HEK293 (cell line): ENCODE measurements around the gene SLC29A1.

Experiments
- CTCF ChIA-PET: fragments of 350-600 bp; formaldehyde crosslinking; extraction: SDS; loops from one replicate; lab custom pipeline; 2021; ENCODE audit warnings: antibody characterized with exemption; lab: Yijun Ruan, JAX
- POLR2A ChIA-PET: fragments of 300-600 bp; formaldehyde crosslinking; extraction: SDS; loops from one replicate; lab custom pipeline; 2020; ENCODE audit warnings: antibody characterized with exemption, inconsistent platforms; lab: Yijun Ruan, JAX
- H3K27ac ChIP-seq: fragments of 200-500 bp; sonication (Bioruptor generic); 2 replicates; pipeline ENCODE4 v1.5.1; 2014; ENCODE audit warnings: low read depth, low read length, control low read depth, inconsistent platforms; ENCODE audit errors: extremely low read depth
- H3K36me3 ChIP-seq, 2 experiments: fragments of 200-500 bp in 1 of 2; sonication (Bioruptor generic) in 1 of 2; 1 replicate in 1 of 2; 2 replicates in 1 of 2; pipeline ENCODE4 v1.5.1; 2014 to 2017; ENCODE audit warnings: inconsistent platforms in 2 of 2, low read length in 2 of 2; ENCODE audit not compliant: control insufficient read depth in 2 of 2, insufficient read depth in 1 of 2
- H3K4me1 ChIP-seq: fragments of 200-500 bp; sonication (Bioruptor generic); 2 replicates; pipeline ENCODE4 v1.5.1; 2014; ENCODE audit warnings: mild to moderate bottlenecking, low read length, inconsistent platforms; ENCODE audit not compliant: control insufficient read depth, insufficient read depth
- H3K4me3 ChIP-seq: 2 replicates; pipeline ENCODE4 v1.5.1; 2011; ENCODE audit warnings: low read depth, mild to moderate bottlenecking, control low read depth, low read length, moderate library complexity
- H3K9me3 ChIP-seq: fragments of 200-500 bp; sonication (Bioruptor generic); 2 replicates; pipeline ENCODE4 v1.5.1; 2014; ENCODE audit warnings: low read depth, low read length, inconsistent platforms; ENCODE audit not compliant: control insufficient read depth, insufficient read depth
- BCL6B ChIP-seq: fragments of 450-650 bp; formaldehyde crosslinking; IDR thresholded peaks from 2 replicates; pipeline ENCODE4 v1.5.1; 2017; ENCODE audit warnings: missing biosample characterization, missing genetic modification characterization
- EGR2 ChIP-seq: fragments of 450-650 bp; formaldehyde crosslinking; IDR thresholded peaks from 2 replicates; pipeline ENCODE4 v1.5.1; 2016; ENCODE audit warnings: low read depth, missing biosample characterization, missing genetic modification characterization
- GLIS2 ChIP-seq: fragments of 450-650 bp; formaldehyde crosslinking; IDR thresholded peaks from 2 replicates; pipeline ENCODE4 v1.5.1; 2016; ENCODE audit warnings: missing biosample characterization, missing genetic modification characterization
- HOXC10 ChIP-seq: sonication (generic); formaldehyde crosslinking; IDR thresholded peaks from 2 replicates; pipeline ENCODE4 v1.8.1; 2023; ENCODE audit warnings: mild to moderate bottlenecking, missing genetic modification reagents
- KLF9 ChIP-seq: fragments of 450-650 bp; formaldehyde crosslinking; IDR thresholded peaks from 2 replicates; pipeline ENCODE4 v1.5.1; 2016; ENCODE audit warnings: missing biosample characterization, missing genetic modification characterization, low read depth
- MYNN ChIP-seq: fragments of 450-650 bp; formaldehyde crosslinking; IDR thresholded peaks from 2 replicates; pipeline ENCODE4 v1.5.1; 2016; ENCODE audit warnings: missing biosample characterization, missing genetic modification characterization, borderline replicate concordance
- OSR2 ChIP-seq: fragments of 450-650 bp; formaldehyde crosslinking; IDR thresholded peaks from 2 replicates; pipeline ENCODE4 v1.5.1; 2016; ENCODE audit warnings: missing biosample characterization, missing genetic modification characterization
- SCRT2 ChIP-seq: fragments of 450-650 bp; formaldehyde crosslinking; IDR thresholded peaks from 2 replicates; pipeline ENCODE4 v1.5.1; 2016; ENCODE audit warnings: missing biosample characterization, missing genetic modification characterization
- TCF7L2 ChIP-seq: IDR thresholded peaks from 2 replicates; pipeline ENCODE4 v1.6.1; 2011; ENCODE audit warnings: low read depth, mild to moderate bottlenecking, inconsistent platforms, low read length, moderate library complexity, borderline replicate concordance
- WT1 ChIP-seq: fragments of 450-650 bp; formaldehyde crosslinking; IDR thresholded peaks from 2 replicates; pipeline ENCODE4 v1.5.1; 2016; ENCODE audit warnings: missing biosample characterization, missing genetic modification characterization
- YY1 ChIP-seq: fragments of 450-650 bp; formaldehyde crosslinking; IDR thresholded peaks from 2 replicates; pipeline ENCODE4 v1.5.1; 2018; ENCODE audit warnings: missing biosample characterization, missing genetic modification characterization
- ZEB2 ChIP-seq: fragments of 450-650 bp; formaldehyde crosslinking; IDR thresholded peaks from 2 replicates; pipeline ENCODE4 v1.5.1; 2016; ENCODE audit warnings: missing biosample characterization, missing genetic modification characterization
- ZNF10 ChIP-seq: fragments of 450-650 bp; formaldehyde crosslinking; IDR thresholded peaks from 2 replicates; pipeline ENCODE4 v1.5.1; 2017; ENCODE audit warnings: missing biosample characterization, missing genetic modification characterization
- ZNF148 ChIP-seq: fragments of 450-650 bp; formaldehyde crosslinking; IDR thresholded peaks from 2 replicates; pipeline ENCODE4 v1.5.0; 2017; ENCODE audit warnings: missing biosample characterization, missing genetic modification characterization, borderline replicate concordance
- ZNF501 ChIP-seq: fragments of 450-650 bp; formaldehyde crosslinking; IDR thresholded peaks from 2 replicates; pipeline ENCODE4 v1.5.1; 2016; ENCODE audit warnings: missing biosample characterization, missing genetic modification characterization
- ZNF658 ChIP-seq: fragments of 450-650 bp; formaldehyde crosslinking; IDR thresholded peaks from 2 replicates; pipeline ENCODE4; 2016; ENCODE audit warnings: missing biosample characterization, missing genetic modification characterization
- ZNF664 ChIP-seq: fragments of 450-650 bp; formaldehyde crosslinking; IDR thresholded peaks from 2 replicates; pipeline ENCODE4 v1.5.1; 2016; ENCODE audit warnings: missing biosample characterization, missing genetic modification characterization
- ZNF837 ChIP-seq: fragments of 450-650 bp; formaldehyde crosslinking; IDR thresholded peaks from 2 replicates; pipeline ENCODE4 v1.5.1; 2016; ENCODE audit warnings: missing biosample characterization, missing genetic modification characterization
- TF ChIP-seq, protein P1 (sequence below): fragments of 450-650 bp; formaldehyde crosslinking; IDR thresholded peaks from 2 replicates; pipeline ENCODE4 v1.5.1; 2016; ENCODE audit warnings: missing biosample characterization, missing genetic modification characterization, borderline replicate concordance
- TF ChIP-seq, protein P2 (sequence below): fragments of 450-650 bp; formaldehyde crosslinking; IDR thresholded peaks from 2 replicates; pipeline ENCODE4 v1.5.1; 2016; ENCODE audit warnings: missing biosample characterization, missing genetic modification characterization, borderline replicate concordance
- TF ChIP-seq, protein P3 (sequence below): fragments of 450-650 bp; formaldehyde crosslinking; IDR thresholded peaks from 2 replicates; pipeline ENCODE4 v1.5.1; 2016; ENCODE audit warnings: missing biosample characterization, missing genetic modification characterization

Gene SLC29A1

DNA sequence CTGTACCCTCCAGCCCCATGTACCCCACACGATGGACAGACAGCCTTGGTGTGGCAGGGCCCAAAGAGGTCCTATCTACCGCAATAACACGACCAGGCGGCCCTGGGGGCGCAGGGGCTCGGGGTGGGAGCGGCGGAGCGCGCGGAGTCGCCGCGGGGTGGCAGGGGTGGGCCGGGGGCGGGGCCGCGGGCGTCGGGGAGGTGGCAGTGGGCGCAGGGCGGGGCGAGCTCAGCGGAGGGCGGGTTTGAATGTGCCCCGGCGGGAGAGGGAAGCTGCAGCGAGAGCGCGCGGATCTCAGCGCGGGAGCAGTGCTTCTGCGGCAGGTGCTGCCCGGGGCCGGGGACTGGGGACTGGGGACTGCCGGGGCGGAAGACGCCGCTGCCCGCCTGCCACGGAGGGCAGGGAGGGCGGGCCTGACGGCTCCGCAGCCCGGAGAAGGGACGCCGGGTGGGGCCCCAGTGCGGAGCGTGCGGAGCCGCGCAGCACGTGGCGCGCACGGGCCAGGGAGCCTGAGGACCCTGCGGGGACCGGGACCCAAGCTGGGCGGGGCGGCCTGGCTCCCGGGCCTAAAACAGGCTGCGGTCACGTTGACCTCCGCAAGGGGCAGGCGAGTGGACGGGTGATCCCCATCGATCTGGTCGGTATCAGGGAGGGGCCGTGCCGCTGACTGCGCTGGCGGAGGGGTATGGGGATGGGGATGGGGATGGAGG lies at the start of gene SLC29A1 (continued):
- TF ChIP-seq, protein P1, sequence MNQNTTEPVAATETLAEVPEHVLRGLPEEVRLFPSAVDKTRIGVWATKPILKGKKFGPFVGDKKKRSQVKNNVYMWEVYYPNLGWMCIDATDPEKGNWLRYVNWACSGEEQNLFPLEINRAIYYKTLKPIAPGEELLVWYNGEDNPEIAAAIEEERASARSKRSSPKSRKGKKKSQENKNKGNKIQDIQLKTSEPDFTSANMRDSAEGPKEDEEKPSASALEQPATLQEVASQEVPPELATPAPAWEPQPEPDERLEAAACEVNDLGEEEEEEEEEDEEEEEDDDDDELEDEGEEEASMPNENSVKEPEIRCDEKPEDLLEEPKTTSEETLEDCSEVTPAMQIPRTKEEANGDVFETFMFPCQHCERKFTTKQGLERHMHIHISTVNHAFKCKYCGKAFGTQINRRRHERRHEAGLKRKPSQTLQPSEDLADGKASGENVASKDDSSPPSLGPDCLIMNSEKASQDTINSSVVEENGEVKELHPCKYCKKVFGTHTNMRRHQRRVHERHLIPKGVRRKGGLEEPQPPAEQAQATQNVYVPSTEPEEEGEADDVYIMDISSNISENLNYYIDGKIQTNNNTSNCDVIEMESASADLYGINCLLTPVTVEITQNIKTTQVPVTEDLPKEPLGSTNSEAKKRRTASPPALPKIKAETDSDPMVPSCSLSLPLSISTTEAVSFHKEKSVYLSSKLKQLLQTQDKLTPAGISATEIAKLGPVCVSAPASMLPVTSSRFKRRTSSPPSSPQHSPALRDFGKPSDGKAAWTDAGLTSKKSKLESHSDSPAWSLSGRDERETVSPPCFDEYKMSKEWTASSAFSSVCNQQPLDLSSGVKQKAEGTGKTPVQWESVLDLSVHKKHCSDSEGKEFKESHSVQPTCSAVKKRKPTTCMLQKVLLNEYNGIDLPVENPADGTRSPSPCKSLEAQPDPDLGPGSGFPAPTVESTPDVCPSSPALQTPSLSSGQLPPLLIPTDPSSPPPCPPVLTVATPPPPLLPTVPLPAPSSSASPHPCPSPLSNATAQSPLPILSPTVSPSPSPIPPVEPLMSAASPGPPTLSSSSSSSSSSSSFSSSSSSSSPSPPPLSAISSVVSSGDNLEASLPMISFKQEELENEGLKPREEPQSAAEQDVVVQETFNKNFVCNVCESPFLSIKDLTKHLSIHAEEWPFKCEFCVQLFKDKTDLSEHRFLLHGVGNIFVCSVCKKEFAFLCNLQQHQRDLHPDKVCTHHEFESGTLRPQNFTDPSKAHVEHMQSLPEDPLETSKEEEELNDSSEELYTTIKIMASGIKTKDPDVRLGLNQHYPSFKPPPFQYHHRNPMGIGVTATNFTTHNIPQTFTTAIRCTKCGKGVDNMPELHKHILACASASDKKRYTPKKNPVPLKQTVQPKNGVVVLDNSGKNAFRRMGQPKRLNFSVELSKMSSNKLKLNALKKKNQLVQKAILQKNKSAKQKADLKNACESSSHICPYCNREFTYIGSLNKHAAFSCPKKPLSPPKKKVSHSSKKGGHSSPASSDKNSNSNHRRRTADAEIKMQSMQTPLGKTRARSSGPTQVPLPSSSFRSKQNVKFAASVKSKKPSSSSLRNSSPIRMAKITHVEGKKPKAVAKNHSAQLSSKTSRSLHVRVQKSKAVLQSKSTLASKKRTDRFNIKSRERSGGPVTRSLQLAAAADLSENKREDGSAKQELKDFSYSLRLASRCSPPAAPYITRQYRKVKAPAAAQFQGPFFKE (tag by site-specific recombination), result no peak
- no peak for TF ChIP-seq MYNN (tag by site-specific recombination)
- TF ChIP-seq, protein P2, sequence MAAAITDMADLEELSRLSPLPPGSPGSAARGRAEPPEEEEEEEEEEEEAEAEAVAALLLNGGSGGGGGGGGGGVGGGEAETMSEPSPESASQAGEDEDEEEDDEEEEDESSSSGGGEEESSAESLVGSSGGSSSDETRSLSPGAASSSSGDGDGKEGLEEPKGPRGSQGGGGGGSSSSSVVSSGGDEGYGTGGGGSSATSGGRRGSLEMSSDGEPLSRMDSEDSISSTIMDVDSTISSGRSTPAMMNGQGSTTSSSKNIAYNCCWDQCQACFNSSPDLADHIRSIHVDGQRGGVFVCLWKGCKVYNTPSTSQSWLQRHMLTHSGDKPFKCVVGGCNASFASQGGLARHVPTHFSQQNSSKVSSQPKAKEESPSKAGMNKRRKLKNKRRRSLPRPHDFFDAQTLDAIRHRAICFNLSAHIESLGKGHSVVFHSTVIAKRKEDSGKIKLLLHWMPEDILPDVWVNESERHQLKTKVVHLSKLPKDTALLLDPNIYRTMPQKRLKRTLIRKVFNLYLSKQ (tag by site-specific recombination), result no peak
- TF ChIP-seq TCF7L2, result no peak
- peak; percentile 55; the same call in 1 of the 2 replicates for TF ChIP-seq GLIS2 (tag by site-specific recombination)
- TF ChIP-seq ZNF501 (tag by site-specific recombination), result no peak
- no peak for TF ChIP-seq BCL6B
- no peak; the same call in 1 of the 2 replicates for TF ChIP-seq EGR2 (tag by site-specific recombination)
- peak; percentile 63; the same call in 1 of the 2 replicates for TF ChIP-seq OSR2 (tag by site-specific recombination)
- no peak; the same call in 1 of the 2 replicates for TF ChIP-seq WT1
- TF ChIP-seq SCRT2 (tag by site-specific recombination), result no peak
- no peak for TF ChIP-seq ZNF10 (tag by site-specific recombination)
- TF ChIP-seq KLF9 (tag by site-specific recombination), result peak; percentile 43
- peak; percentile 80; the same call in 1 of the 2 replicates for TF ChIP-seq HOXC10 (CRISPR knock-in tag)
- TF ChIP-seq, all 188 proteins: peak for 33

DNA sequence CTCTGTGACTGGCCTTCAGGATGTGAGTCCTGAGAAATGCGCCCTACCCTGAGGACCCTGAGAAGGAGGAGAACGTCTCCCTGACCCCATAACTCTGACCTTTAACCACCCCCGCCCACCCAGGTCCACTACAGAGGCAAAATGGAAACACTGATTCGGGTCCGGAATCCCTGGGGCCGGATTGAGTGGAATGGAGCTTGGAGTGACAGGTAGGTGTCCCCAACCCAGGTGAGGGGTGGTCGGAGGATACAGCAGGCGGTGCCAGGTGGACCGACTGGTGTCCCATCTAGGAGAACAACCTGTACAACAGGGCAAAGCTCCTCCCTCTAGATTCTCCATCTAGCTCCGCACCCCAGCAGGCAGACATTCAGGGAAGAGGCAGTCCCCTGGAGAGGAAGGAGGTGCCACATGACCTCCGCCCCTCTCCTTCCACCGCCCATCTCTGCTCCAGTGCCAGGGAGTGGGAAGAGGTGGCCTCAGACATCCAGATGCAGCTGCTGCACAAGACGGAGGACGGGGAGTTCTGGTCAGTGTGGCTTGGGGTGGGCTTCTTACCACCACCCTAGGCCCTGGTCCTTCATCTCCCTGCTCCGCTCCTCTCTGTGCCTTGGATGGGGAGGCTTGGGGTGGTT lies 47.1 kb upstream of the SLC29A1 start:
- Histone ChIP-seq H3K9me3 (no peaks in the 10 kb centered on the region), H3K4me3 (no peak overlapping the region)
- TF ChIP-seq ZEB2 (no peak), ZNF837 (tag by site-specific recombination) (no peak), ZNF664 (tag by site-specific recombination) (no peak), YY1 (tag by site-specific recombination) (no peak), ZNF148 (tag by site-specific recombination) (no peak), ZNF658 (tag by site-specific recombination) (no peak)
- TF ChIP-seq, protein P3, sequence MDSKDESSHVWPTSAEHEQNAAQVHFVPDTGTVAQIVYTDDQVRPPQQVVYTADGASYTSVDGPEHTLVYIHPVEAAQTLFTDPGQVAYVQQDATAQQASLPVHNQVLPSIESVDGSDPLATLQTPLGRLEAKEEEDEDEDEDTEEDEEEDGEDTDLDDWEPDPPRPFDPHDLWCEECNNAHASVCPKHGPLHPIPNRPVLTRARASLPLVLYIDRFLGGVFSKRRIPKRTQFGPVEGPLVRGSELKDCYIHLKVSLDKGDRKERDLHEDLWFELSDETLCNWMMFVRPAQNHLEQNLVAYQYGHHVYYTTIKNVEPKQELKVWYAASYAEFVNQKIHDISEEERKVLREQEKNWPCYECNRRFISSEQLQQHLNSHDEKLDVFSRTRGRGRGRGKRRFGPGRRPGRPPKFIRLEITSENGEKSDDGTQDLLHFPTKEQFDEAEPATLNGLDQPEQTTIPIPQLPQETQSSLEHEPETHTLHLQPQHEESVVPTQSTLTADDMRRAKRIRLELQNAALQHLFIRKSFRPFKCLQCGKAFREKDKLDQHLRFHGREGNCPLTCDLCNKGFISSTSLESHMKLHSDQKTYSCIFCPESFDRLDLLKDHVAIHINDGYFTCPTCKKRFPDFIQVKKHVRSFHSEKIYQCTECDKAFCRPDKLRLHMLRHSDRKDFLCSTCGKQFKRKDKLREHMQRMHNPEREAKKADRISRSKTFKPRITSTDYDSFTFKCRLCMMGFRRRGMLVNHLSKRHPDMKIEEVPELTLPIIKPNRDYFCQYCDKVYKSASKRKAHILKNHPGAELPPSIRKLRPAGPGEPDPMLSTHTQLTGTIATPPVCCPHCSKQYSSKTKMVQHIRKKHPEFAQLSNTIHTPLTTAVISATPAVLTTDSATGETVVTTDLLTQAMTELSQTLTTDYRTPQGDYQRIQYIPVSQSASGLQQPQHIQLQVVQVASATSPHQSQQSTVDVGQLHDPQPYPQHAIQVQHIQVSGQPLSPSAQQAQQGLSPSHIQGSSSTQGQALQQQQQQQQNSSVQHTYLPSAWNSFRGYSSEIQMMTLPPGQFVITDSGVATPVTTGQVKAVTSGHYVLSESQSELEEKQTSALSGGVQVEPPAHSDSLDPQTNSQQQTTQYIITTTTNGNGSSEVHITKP, result no peak
- TF ChIP-seq, all 188 proteins: peak for 0
- H3K27ac ChIP-seq, result no peak overlapping the region
- no peaks in the 10 kb centered on the region for H3K36me3 ChIP-seq
- ChIA-PET POLR2A (interaction anchor here (1.5 kb wide), 1 partner anchor 70 kb away, joined by 5 read pairs; the partner anchor contains the start of gene HSP90AB1), CTCF (interaction anchor here (0.5 to 4.1 kb wide), 6 partner anchors 9 to 80 kb away, joined by 3 to 35 read pairs (median 4); no protein-coding TSS in a partner anchor)
- no peaks in the 10 kb centered on the region for H3K4me1 ChIP-seq
